ENCODE results near the gene MSANTD2. TPM values are rescaled to one million over a fixed set of nuclear protein-coding genes. Genes with fewer than 3 reads are reported as not detected.

The MSANTD2 gene
- total and polyA plus RNA-seq, 11 donors, result 2.2 to 5.4 (median 3.1) TPM

- Histone ChIP-seq H3K4me3 (no peak overlapping the region), H3K27ac (no peak overlapping the region), H3K9me3 (no peaks in the 10 kb centered on the region), H3K4me1 (peaks cover 0 to 52% (median 35%) of the 10 kb centered on the region in 12 donors), H3K27me3 (peaks cover 9 to 68% (median 23%) of the 10 kb centered on the region in 9 donors), H3K36me3 (no peaks in the 10 kb centered on the region)
- ATAC-seq (no peak), DNase-seq (no peak)
- no peak for TF ChIP-seq POLR2A (IDR thresholded peaks at IDR 0.05)
- TF ChIP-seq, protein P1, sequence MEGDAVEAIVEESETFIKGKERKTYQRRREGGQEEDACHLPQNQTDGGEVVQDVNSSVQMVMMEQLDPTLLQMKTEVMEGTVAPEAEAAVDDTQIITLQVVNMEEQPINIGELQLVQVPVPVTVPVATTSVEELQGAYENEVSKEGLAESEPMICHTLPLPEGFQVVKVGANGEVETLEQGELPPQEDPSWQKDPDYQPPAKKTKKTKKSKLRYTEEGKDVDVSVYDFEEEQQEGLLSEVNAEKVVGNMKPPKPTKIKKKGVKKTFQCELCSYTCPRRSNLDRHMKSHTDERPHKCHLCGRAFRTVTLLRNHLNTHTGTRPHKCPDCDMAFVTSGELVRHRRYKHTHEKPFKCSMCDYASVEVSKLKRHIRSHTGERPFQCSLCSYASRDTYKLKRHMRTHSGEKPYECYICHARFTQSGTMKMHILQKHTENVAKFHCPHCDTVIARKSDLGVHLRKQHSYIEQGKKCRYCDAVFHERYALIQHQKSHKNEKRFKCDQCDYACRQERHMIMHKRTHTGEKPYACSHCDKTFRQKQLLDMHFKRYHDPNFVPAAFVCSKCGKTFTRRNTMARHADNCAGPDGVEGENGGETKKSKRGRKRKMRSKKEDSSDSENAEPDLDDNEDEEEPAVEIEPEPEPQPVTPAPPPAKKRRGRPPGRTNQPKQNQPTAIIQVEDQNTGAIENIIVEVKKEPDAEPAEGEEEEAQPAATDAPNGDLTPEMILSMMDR (IDR thresholded peaks at IDR 0.05), result no peak
- intact Hi-C loops (cut with DNase I), result loop anchor here in 4 of 10 donors (5.0 kb wide), 2 partner anchors 71 to 76 kb away; partner anchors contain the start of genes SIAE (in 3 of the 4) and SPA17 (in 3 of the 4)
- WGBS, 4 donors, result 52 to 67% (median 57%) methylated on average over 6 of the region's 6 CpGs
Observed at GRCh38 chr11:124743050-124743449, 57.2 kb downstream of the MSANTD2 start.

DNA sequence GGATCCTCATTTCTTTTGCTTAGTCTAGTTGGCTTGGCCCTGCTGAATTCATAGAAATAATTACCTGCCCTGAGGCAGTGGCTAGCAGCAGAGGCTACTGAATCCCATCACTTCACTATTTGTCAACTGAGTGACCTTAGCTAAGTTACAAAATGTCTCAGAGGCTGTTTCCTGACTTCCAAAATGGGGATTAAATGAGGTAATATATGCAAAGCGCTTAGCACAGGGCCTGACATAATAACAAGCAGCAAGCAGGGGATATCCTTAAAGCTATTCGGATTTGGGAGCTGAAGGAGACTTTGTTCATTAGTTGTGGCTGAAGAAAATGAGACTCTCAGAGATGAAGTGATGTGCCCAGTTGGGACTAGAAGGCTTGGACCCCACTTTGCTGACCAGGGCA, 57.7 kb downstream of the MSANTD2 start:
- Histone ChIP-seq H3K36me3 (no peaks in the 10 kb centered on the region), H3K9me3 (no peaks in the 10 kb centered on the region), H3K4me3 (no peak overlapping the region), H3K4me1 (peaks cover 0 to 48% (median 31%) of the 10 kb centered on the region in 12 donors), H3K27ac (no peak overlapping the region), H3K27me3 (peaks cover 7 to 67% (median 23%) of the 10 kb centered on the region in 9 donors)
- intact Hi-C loops (cut with DNase I), result loop anchor here in 4 of 10 donors (5.0 kb wide), 2 partner anchors 70 to 75 kb away; partner anchors contain the start of genes SIAE (in 3 of the 4) and SPA17 (in 3 of the 4)
- 65 to 91% (median 77%) methylated on average over 2 of the region's 2 CpGs for WGBS, 4 donors
- DNase-seq, result no peak
- TF ChIP-seq, protein P1 (IDR thresholded peaks at IDR 0.05), result no peak
- no peak for TF ChIP-seq POLR2A (IDR thresholded peaks at IDR 0.05)
- ATAC-seq, result no peak

- intact Hi-C loops (cut with DNase I), result loop anchor here in 4 of 10 donors (5.0 kb wide), 2 partner anchors 68 to 73 kb away; partner anchors contain the start of genes SIAE (in 3 of the 4) and SPA17 (in 3 of the 4)
Observed at GRCh38 chr11:124740277-124740882, 59.8 kb downstream of the MSANTD2 start.

More at GRCh38 chr11:124740277-124740882, 59.8 kb downstream of the MSANTD2 start:
- ATAC-seq (peak in 3 of 4 donors; percentile 38 to 44 (median 41)), DNase-seq (peak; percentile 38 to 74 (median 49))
- H3K27me3 ChIP-seq, result peaks cover 2 to 45% (median 19%) of the 10 kb centered on the region in 9 donors
- peak overlapping the region in 6 of 12 donors; percentile 2 to 42 (median 28) for H3K27ac ChIP-seq
- no peak for TF ChIP-seq POLR2A (IDR thresholded peaks at IDR 0.05)
- TF ChIP-seq, protein P1 (IDR thresholded peaks at IDR 0.05), result peak; percentile 22 to 66 (median 50)
- peak overlapping the region; percentile 37 to 78 (median 58) for H3K4me3 ChIP-seq
- H3K4me1 ChIP-seq, result peaks cover 0 to 42% (median 17%) of the 10 kb centered on the region in 12 donors
- H3K9me3 ChIP-seq, result no peaks in the 10 kb centered on the region
- H3K36me3 ChIP-seq, result no peaks in the 10 kb centered on the region
- WGBS, 4 donors, result 1 to 4% (median 2%) methylated on average over 21 to 37 of the region's 37 CpGs
